Suprapubic skin (tissue), 4 donors: Measurements from ENCODE around the gene LTBP2. TPM values are rescaled to one million over a fixed set of nuclear protein-coding genes. Genes with fewer than 3 reads are reported as not detected.

Experiments
- DNase-seq, 2 donors: peaks; one replicate each; pipeline ENCODE4 v3.0.0-alpha.2; 2019; ENCODE audit warnings: low spot score in 2 of 2
- H3K27ac ChIP-seq: fragments of 200-600 bp; sonication (generic); one replicate; pipeline ENCODE4 v1.5.1; 2019
- H3K27me3 ChIP-seq: fragments of 200-600 bp; sonication (generic); one replicate; pipeline ENCODE4 v1.5.1; 2019
- H3K36me3 ChIP-seq: fragments of 200-600 bp; sonication (generic); one replicate; pipeline ENCODE4 v1.5.1; 2019
- H3K4me1 ChIP-seq: fragments of 200-600 bp; sonication (generic); one replicate; pipeline ENCODE4 v1.5.1; 2019
- H3K4me3 ChIP-seq: fragments of 200-600 bp; sonication (generic); one replicate; pipeline ENCODE4 v1.5.1; 2019; ENCODE audit warnings: mild to moderate bottlenecking
- H3K9me3 ChIP-seq: fragments of 200-600 bp; sonication (generic); one replicate; pipeline ENCODE4 v1.5.1; 2019
- CTCF ChIP-seq, 2 donors: fragments of 200-600 bp in 1 of 2; fragments of 450-650 bp in 1 of 2; sonication (generic) in 1 of 2; IDR thresholded peaks; one replicate each; pipeline ENCODE4 v1.5.1; 2016 to 2019; ENCODE audit warnings: antibody characterized with exemption in 2 of 2, mild to moderate bottlenecking in 1 of 2, moderate library complexity in 1 of 2
- EP300 ChIP-seq: sonication (generic); formaldehyde crosslinking; IDR thresholded peaks from one replicate; pipeline ENCODE4 v1.6.1; 2017; ENCODE audit warnings: antibody characterized with exemption
- POLR2A ChIP-seq, 2 donors: fragments of 450-650 bp; IDR thresholded peaks; one replicate each; pipeline ENCODE4 v1.6.1; 2017; ENCODE audit warnings: antibody characterized with exemption in 2 of 2, mild to moderate bottlenecking in 2 of 2, moderate library complexity in 2 of 2
- POLR2AphosphoS5 ChIP-seq, 3 donors: sonication (generic); formaldehyde crosslinking; IDR thresholded peaks; one replicate each; pipeline ENCODE4 v1.6.1; 2017; ENCODE audit warnings: antibody characterized with exemption in 3 of 3
- WGBS: methylation state at CpG from one replicate; pipeline ENCODE4 v1.1.5; 2018; 5-methylcytosine and 5-hydroxymethylcytosine counted together
- total RNA-seq, 4 donors: library from RNA; depleted of rRNA; stranded (reverse); fragments of >200 nt; gene quantifications; one replicate each; pipeline ENCODE4 v1.1.0, GENCODE V29; 2016

The LTBP2 gene
- total RNA-seq, 4 donors from 2014 or later, result 19.6 to 36.0 (median 26.2) TPM

- no peak overlapping the region for H3K27ac ChIP-seq
Observed at GRCh38 chr14:74638066-74638465, 26.0 kb upstream of the LTBP2 start.

GRCh38 chr14:74637178-74637550 lies 25.1 kb upstream of the LTBP2 start:
- no peak for TF ChIP-seq POLR2A (IDR thresholded peaks at IDR 0.05)
- no peak for TF ChIP-seq CTCF (IDR thresholded peaks at IDR 0.05)
- TF ChIP-seq EP300, result no peak
- TF ChIP-seq POLR2AphosphoS5 (IDR thresholded peaks at IDR 0.05), result no peak
- H3K4me3 ChIP-seq, result no peak overlapping the region
- no peak for DNase-seq
- WGBS, result 63% methylated on average over 3 of the region's 3 CpGs
- H3K4me1 ChIP-seq, result peaks cover 9% of the 10 kb centered on the region
- no peaks in the 10 kb centered on the region for H3K9me3 ChIP-seq
- no peak overlapping the region for H3K27ac ChIP-seq
- H3K27me3 ChIP-seq, result no peaks in the 10 kb centered on the region
- no peaks in the 10 kb centered on the region for H3K36me3 ChIP-seq

More at GRCh38 chr14:74638066-74638465, 26.0 kb upstream of the LTBP2 start:
- 73% methylated on average over 7 of the region's 7 CpGs for WGBS
- no peak for TF ChIP-seq CTCF (IDR thresholded peaks at IDR 0.05)
- TF ChIP-seq POLR2A (IDR thresholded peaks at IDR 0.05), result no peak
- TF ChIP-seq POLR2AphosphoS5 (IDR thresholded peaks at IDR 0.05), result no peak
- no peak for TF ChIP-seq EP300
- Histone ChIP-seq H3K27me3 (no peaks in the 10 kb centered on the region), H3K4me3 (no peak overlapping the region), H3K4me1 (peaks cover 9% of the 10 kb centered on the region), H3K36me3 (no peaks in the 10 kb centered on the region), H3K9me3 (no peaks in the 10 kb centered on the region)
- no peak for DNase-seq

- DNase-seq, result no peak
- H3K9me3 ChIP-seq, result no peaks in the 10 kb centered on the region
- H3K4me1 ChIP-seq, result peaks cover 9% of the 10 kb centered on the region
- H3K36me3 ChIP-seq, result no peaks in the 10 kb centered on the region
- no peaks in the 10 kb centered on the region for H3K27me3 ChIP-seq
- no peak overlapping the region for H3K27ac ChIP-seq
- TF ChIP-seq EP300 (no peak), POLR2A (IDR thresholded peaks at IDR 0.05) (no peak), CTCF (IDR thresholded peaks at IDR 0.05) (no peak), POLR2AphosphoS5 (IDR thresholded peaks at IDR 0.05) (no peak)
- 81% methylated on average over 8 of the region's 10 CpGs for WGBS
- H3K4me3 ChIP-seq, result no peak overlapping the region
Observed at GRCh38 chr14:74636424-74637177, 24.6 kb upstream of the LTBP2 start.

GRCh38 chr14:74635847-74636246 lies 23.8 kb upstream of the LTBP2 start:
- WGBS, result 88% methylated on average over 3 of the region's 3 CpGs
- no peaks in the 10 kb centered on the region for H3K27me3 ChIP-seq
- no peak for TF ChIP-seq CTCF (IDR thresholded peaks at IDR 0.05)
- no peak for TF ChIP-seq POLR2AphosphoS5 (IDR thresholded peaks at IDR 0.05)
- no peak for TF ChIP-seq POLR2A (IDR thresholded peaks at IDR 0.05)
- no peaks in the 10 kb centered on the region for H3K9me3 ChIP-seq
- H3K4me1 ChIP-seq, result peaks cover 9% of the 10 kb centered on the region
- H3K36me3 ChIP-seq, result no peaks in the 10 kb centered on the region
- no peak overlapping the region for H3K4me3 ChIP-seq
- DNase-seq, result no peak
- no peak overlapping the region for H3K27ac ChIP-seq

- H3K27me3 ChIP-seq, result no peaks in the 10 kb centered on the region
- H3K27ac ChIP-seq, result no peak overlapping the region
- no peaks in the 10 kb centered on the region for H3K36me3 ChIP-seq
- H3K9me3 ChIP-seq, result no peaks in the 10 kb centered on the region
- 75% methylated on average over 2 of the region's 2 CpGs for WGBS
- DNase-seq, result no peak
- TF ChIP-seq POLR2A (IDR thresholded peaks at IDR 0.05), result no peak
- no peak for TF ChIP-seq CTCF (IDR thresholded peaks at IDR 0.05)
- TF ChIP-seq POLR2AphosphoS5 (IDR thresholded peaks at IDR 0.05), result no peak
- no peak for TF ChIP-seq EP300
- H3K4me3 ChIP-seq, result no peak overlapping the region
- peaks cover 9% of the 10 kb centered on the region for H3K4me1 ChIP-seq
Observed at GRCh38 chr14:74634964-74635363, 22.9 kb upstream of the LTBP2 start.
